IMR-90 (cell line): ENCODE measurements around the gene MTCL1. TPM values are rescaled to one million over a fixed set of nuclear protein-coding genes. Genes with fewer than 3 reads are reported as not detected.

Source experiments
- ATAC-seq: fragments of 200-7000 bp; cut with Tn5 transposase; 2 replicates; pipeline ENCODE4 v1.9.1; 2020; ENCODE audit warnings: low read depth, mild to moderate bottlenecking, moderate library complexity
- BruUV-seq: library from RNA; stranded (reverse); fragments of 400-500 nt; replicated peaks from 2 replicates; lab custom pipeline; 2021; lab: Mats Ljungman, UMichigan
- CTCF ChIA-PET: fragments of 300-600 bp; formaldehyde crosslinking; extraction: SDS; loops from one replicate; lab custom pipeline; 2021; ENCODE audit warnings: antibody characterized with exemption; lab: Yijun Ruan, JAX
- POLR2A ChIA-PET: fragments of 300-600 bp; sonication (Branson Sonifier 250); formaldehyde crosslinking; loops from one replicate; lab custom pipeline; 2022; ENCODE audit warnings: antibody characterized with exemption; ENCODE audit not compliant: unreplicated experiment; lab: Charles Lee
- DNase-seq: peaks from one replicate; pipeline ENCODE4 v3.0.0; 2013
- H2AFZ ChIP-seq: replicated peaks from 2 replicates; pipeline ENCODE3; 2013; ENCODE audit warnings: low read length, mild to moderate bottlenecking; ENCODE audit not compliant: poor library complexity
- H2AK5ac ChIP-seq: 2 replicates; pipeline ENCODE4 v1.6.1; 2013; ENCODE audit warnings: low read depth, low read length, inconsistent platforms
- H2AK9ac ChIP-seq: replicated peaks from 2 replicates; pipeline ENCODE3; 2013; ENCODE audit warnings: mild to moderate bottlenecking, low read depth, low read length, moderate library complexity; ENCODE audit not compliant: poor library complexity
- H2BK120ac ChIP-seq: 2 replicates; pipeline ENCODE4 v1.6.1; 2013; ENCODE audit warnings: low read depth, low read length, inconsistent platforms
- H2BK15ac ChIP-seq: 3 replicates; pipeline ENCODE4 v1.6.1; 2013; ENCODE audit warnings: low read depth, low read length, inconsistent platforms
- H2BK20ac ChIP-seq: 2 replicates; pipeline ENCODE4 v1.6.1; 2013; ENCODE audit warnings: low read depth, mild to moderate bottlenecking, inconsistent platforms, low read length, moderate library complexity
- H2BK5ac ChIP-seq: 2 replicates; pipeline ENCODE4 v1.6.1; 2013; ENCODE audit warnings: mild to moderate bottlenecking, low read depth, low read length, inconsistent platforms; ENCODE audit not compliant: poor library complexity, severe bottlenecking
- H3K14ac ChIP-seq: replicated peaks from 2 replicates; pipeline ENCODE4 v1.6.1; 2013; ENCODE audit warnings: low read depth, low read length, inconsistent platforms
- H3K18ac ChIP-seq: 2 replicates; pipeline ENCODE4 v1.6.1; 2013; ENCODE audit warnings: low read depth, low read length, control low read depth
- H3K23ac ChIP-seq: 2 replicates; pipeline ENCODE4 v1.6.1; 2013; ENCODE audit warnings: low read depth, low read length, inconsistent platforms
- H3K27ac ChIP-seq: 2 replicates; pipeline ENCODE4 v1.5.1; 2013; ENCODE audit warnings: mild to moderate bottlenecking, control low read depth, low read length; ENCODE audit not compliant: insufficient read depth
- H3K27me3 ChIP-seq: 2 replicates; pipeline ENCODE4 v1.6.1; 2013; ENCODE audit warnings: low read length; ENCODE audit not compliant: control insufficient read depth, insufficient read depth
- H3K36me3 ChIP-seq: 2 replicates; pipeline ENCODE4 v1.6.1; 2013; ENCODE audit warnings: low read length, mixed read lengths; ENCODE audit not compliant: control insufficient read depth, insufficient read depth
- H3K4ac ChIP-seq: 2 replicates; pipeline ENCODE4 v1.6.1; 2013; ENCODE audit warnings: low read depth, low read length, inconsistent platforms
- H3K4me1 ChIP-seq: 2 replicates; pipeline ENCODE4 v1.6.1; 2013; ENCODE audit warnings: low read length, mixed read lengths; ENCODE audit not compliant: control insufficient read depth, insufficient read depth
- H3K4me2 ChIP-seq: 2 replicates; pipeline ENCODE4 v1.6.1; 2013; ENCODE audit warnings: low read depth, mild to moderate bottlenecking, control low read depth, low read length, moderate library complexity
- H3K4me3 ChIP-seq: 2 replicates; pipeline ENCODE4 v1.5.1; 2013; ENCODE audit warnings: low read depth, mild to moderate bottlenecking, control low read depth, low read length, moderate library complexity; ENCODE audit not compliant: insufficient read depth
- H3K56ac ChIP-seq: 2 replicates; pipeline ENCODE4 v1.6.1; 2013; ENCODE audit warnings: low read length, inconsistent platforms; ENCODE audit not compliant: insufficient read depth; ENCODE audit errors: extremely low read depth
- H3K79me1 ChIP-seq, 2 experiments: 2 replicates each; pipeline ENCODE4 v1.6.1; 2013; ENCODE audit warnings: low read length in 2 of 2, inconsistent platforms in 1 of 2, low read depth in 1 of 2
- H3K9ac ChIP-seq: 2 replicates; pipeline ENCODE4 v1.6.1; 2013; ENCODE audit warnings: low read depth, low read length, control low read depth
- H3K9me1 ChIP-seq: 2 replicates; pipeline ENCODE4 v1.6.1; 2013; ENCODE audit warnings: low read length, inconsistent platforms; ENCODE audit not compliant: insufficient read depth
- H3K9me3 ChIP-seq: 2 replicates; pipeline ENCODE4 v1.6.1; 2013; ENCODE audit warnings: low read length; ENCODE audit not compliant: control insufficient read depth, insufficient read depth
- H4K20me1 ChIP-seq: 2 replicates; pipeline ENCODE4 v1.6.1; 2013; ENCODE audit warnings: low read length, inconsistent platforms; ENCODE audit not compliant: insufficient read depth
- H4K5ac ChIP-seq: 2 replicates; pipeline ENCODE4 v1.6.1; 2013; ENCODE audit warnings: mild to moderate bottlenecking, low read depth, low read length, control low read depth
- H4K8ac ChIP-seq, 2 experiments: 2 replicates each; pipeline ENCODE4 v1.6.1; 2013; ENCODE audit warnings: low read depth in 2 of 2, low read length in 2 of 2, control low read depth in 1 of 2, inconsistent platforms in 1 of 2
- H4K91ac ChIP-seq: 2 replicates; pipeline ENCODE4 v1.6.1; 2013; ENCODE audit warnings: low read depth, low read length, inconsistent platforms; ENCODE audit not compliant: insufficient read depth
- BHLHE40 ChIP-seq: fragments of 150-350 bp; IDR thresholded peaks from 2 replicates; pipeline ENCODE4 v1.6.1; 2016; ENCODE audit warnings: mild to moderate bottlenecking, low read depth, low read length
- CEBPB ChIP-seq: IDR thresholded peaks from 2 replicates; pipeline ENCODE4 v1.6.1; 2012; ENCODE audit warnings: low read depth, low read length, improper control_type of control experiment
- CHD1 ChIP-seq: IDR thresholded peaks from 2 replicates; pipeline ENCODE4 v1.6.1; 2012; ENCODE audit warnings: low read depth, low read length, improper control_type of control experiment
- CTCF ChIP-seq: conservative IDR thresholded peaks from 2 replicates; pipeline ENCODE4 v1.5.1; 2012; ENCODE audit warnings: mild to moderate bottlenecking, low read depth, low read length, improper control_type of control experiment
- ELK1 ChIP-seq: fragments of 150-350 bp; IDR thresholded peaks from 2 replicates; pipeline ENCODE4 v1.6.1; 2016; ENCODE audit warnings: low read depth, mild to moderate bottlenecking, low read length, moderate library complexity, borderline replicate concordance
- FOS ChIP-seq: fragments of 150-350 bp; IDR thresholded peaks from 2 replicates; pipeline ENCODE4 v1.6.1; 2016; ENCODE audit warnings: low read depth, low read length
- MAFK ChIP-seq: IDR thresholded peaks from 2 replicates; pipeline ENCODE4 v1.6.1; 2012; ENCODE audit warnings: low read depth, low read length, improper control_type of control experiment
- MXI1 ChIP-seq: IDR thresholded peaks from 2 replicates; pipeline ENCODE4 v1.6.1; 2012; ENCODE audit warnings: low read depth, mild to moderate bottlenecking, low read length, moderate library complexity, borderline replicate concordance
- NFE2L2 ChIP-seq: fragments of 150-350 bp; IDR thresholded peaks from 2 replicates; pipeline ENCODE4 v1.6.1; 2016; ENCODE audit warnings: low read depth, mild to moderate bottlenecking, low read length
- POLR2A ChIP-seq: IDR thresholded peaks from 2 replicates; pipeline ENCODE4 v1.6.1; 2012; ENCODE audit warnings: mild to moderate bottlenecking, low read depth, low read length
- RAD21 ChIP-seq: IDR thresholded peaks from 2 replicates; pipeline ENCODE4 v1.6.1; 2012; ENCODE audit warnings: low read length, improper control_type of control experiment
- RCOR1 ChIP-seq: IDR thresholded peaks from 2 replicates; pipeline ENCODE4 v1.6.1; 2012; ENCODE audit warnings: mild to moderate bottlenecking, low read length, improper control_type of control experiment; ENCODE audit not compliant: insufficient replicate concordance
- RFX5 ChIP-seq: IDR thresholded peaks from 2 replicates; pipeline ENCODE4 v1.8.0; 2012; ENCODE audit warnings: low read depth, mild to moderate bottlenecking, low read length, moderate library complexity
- SMC3 ChIP-seq: fragments of 150-350 bp; IDR thresholded peaks from 2 replicates; pipeline ENCODE4 v1.6.1; 2016; ENCODE audit warnings: low read depth, mild to moderate bottlenecking, antibody characterized with exemption, low read length, moderate library complexity
- USF2 ChIP-seq: fragments of 150-350 bp; IDR thresholded peaks from 2 replicates; pipeline ENCODE4 v1.6.1; 2017; ENCODE audit warnings: mild to moderate bottlenecking, antibody characterized with exemption, low read length, low read depth
- WGBS, 2 experiments: methylation state at CpG; one replicate each; pipeline versions ENCODE4 v1.1.5 to v1.1.7; 2013; ENCODE audit warnings: missing lambda C conversion rate in 2 of 2; ENCODE audit not compliant: insufficient read length in 1 of 2; ENCODE audit errors: extremely low coverage in 2 of 2; 5-methylcytosine and 5-hydroxymethylcytosine counted together
- dilution Hi-C: fragments of 300-500 bp; cut with HindIII; formaldehyde crosslinking; loops from one replicate; pipeline ENCODE4 v1.14.3; 2018; ENCODE audit warnings: low sequenced_read_pairs; ENCODE audit not compliant: unreplicated experiment
- in situ Hi-C: fragments of 300-500 bp; cut with MboI; formaldehyde crosslinking; loops from 3 replicates; pipeline ENCODE4 v1.14.3; 2019; ENCODE audit warnings: low sequenced_read_pairs, inconsistent platforms, mixed read lengths
- intact Hi-C: fragments of 100-400 bp; cut with micrococcal nuclease; formaldehyde crosslinking; loops from 2 replicates; pipeline ENCODE4 v1.10.0; 2022
- polyA plus RNA-seq, 3 experiments: library from polyadenylated mRNA; depleted of rRNA; stranded (reverse); fragments of >200 nt; gene quantifications; 2 replicates each; pipeline ENCODE4 v1.2.3, GENCODE V29; 2012; ENCODE audit warnings: low replicate concordance in 1 of 3
- total RNA-seq: library from RNA; depleted of rRNA; stranded (reverse); fragments of >200 nt; gene quantifications from 2 replicates; pipeline ENCODE4 v1.2.3, GENCODE V29; 2012

Gene MTCL1
- total and polyA plus RNA-seq, 2 of the 4 experiments (the other 2 are of a cell fraction), result 29.0 to 45.3 TPM

GRCh38 chr18:8722946-8723820 lies 17.8 kb downstream of the MTCL1 start:
- H2AFZ ChIP-seq, result no peak overlapping the region
- peaks cover 10% of the 10 kb centered on the region for H3K4me1 ChIP-seq
- no peak for DNase-seq
- peaks cover 17% of the 10 kb centered on the region for H3K9me1 ChIP-seq
- H3K4ac ChIP-seq, result no peak overlapping the region
- 92% methylated on average over 5 of the region's 13 CpGs; no CpG with 5 or more reads in 1 of the 2 experiments for whole genome bisulfite sequencing, 2 experiments
- H4K91ac ChIP-seq, result no peak overlapping the region
- H2AK9ac ChIP-seq, result no peak overlapping the region
- no peak overlapping the region for H2BK120ac ChIP-seq
- no peak overlapping the region for H3K4me3 ChIP-seq
- peaks cover 46% of the 10 kb centered on the region for H3K36me3 ChIP-seq
- H2AK5ac ChIP-seq, result peak overlapping the region; percentile 8; the same call in 1 of the 2 replicates
- no peak overlapping the region for H2BK20ac ChIP-seq
- no peaks in the 10 kb centered on the region for H3K9me3 ChIP-seq
- H2BK5ac ChIP-seq, result no peak overlapping the region
- no peak overlapping the region for H2BK15ac ChIP-seq
- H3K23ac ChIP-seq, result 0 out of 2 replicates have a peak overlapping the region, but pooled peaks have one; percentile 36
- BruUV-seq, result no TSS peak
- H3K27ac ChIP-seq, result no peak overlapping the region
- H3K9ac ChIP-seq, result no peak overlapping the region
- H3K14ac ChIP-seq, result no peak overlapping the region
- H3K79me1 ChIP-seq, result peaks cover 44 to 79% of the 10 kb centered on the region in 2 experiments
- CTCF ChIA-PET, result no interaction called here
- H3K27me3 ChIP-seq, result no peaks in the 10 kb centered on the region
- H4K20me1 ChIP-seq, result peaks cover 36% of the 10 kb centered on the region
- no peak overlapping the region for H4K5ac ChIP-seq
- intact Hi-C loops (no loop called here), dilution Hi-C loops (no loop called here), in situ Hi-C loops (no loop called here)
- ATAC-seq, result no peak
- no peak overlapping the region for H3K18ac ChIP-seq
- H3K4me2 ChIP-seq, result no peak overlapping the region
- H3K56ac ChIP-seq, result no peak overlapping the region
- POLR2A ChIA-PET, result no interaction called here
- H4K8ac ChIP-seq, result no peak overlapping the region
- no peak for TF ChIP-seq RAD21
- no peak for TF ChIP-seq BHLHE40
- TF ChIP-seq FOS, result no peak
- no peak for TF ChIP-seq USF2
- no peak for TF ChIP-seq CTCF
- TF ChIP-seq RCOR1, result no peak
- no peak for TF ChIP-seq SMC3
- TF ChIP-seq NFE2L2, result no peak
- no peak for TF ChIP-seq ELK1
- TF ChIP-seq CHD1, result no peak
- no peak for TF ChIP-seq RFX5
- TF ChIP-seq MXI1, result no peak
- TF ChIP-seq MAFK, result no peak
- TF ChIP-seq POLR2A, result no peak
- no peak for TF ChIP-seq CEBPB
